H1 (cell line): ENCODE measurements around the gene ITGA3. TPM values are rescaled to one million over a fixed set of nuclear protein-coding genes. Genes with fewer than 3 reads are reported as not detected.

Source experiments
- JUN ChIP-seq: IDR thresholded peaks from 2 replicates; pipeline ENCODE4 v1.6.1; 2011; ENCODE audit warnings: low read depth, mild to moderate bottlenecking, improper control_type of control experiment, low read length
- TCF12 ChIP-seq: IDR thresholded peaks from 2 replicates; pipeline ENCODE4 v1.6.1; 2011; ENCODE audit warnings: low read depth, mild to moderate bottlenecking, low read length
- polyA plus RNA-seq, 7 experiments: library from polyadenylated mRNA; depleted of rRNA in 3 of 7; stranded (reverse) in 5 of 7; unstranded in 2 of 7; fragments of >200 nt in 5 of 7; fragments of 200-250 nt in 2 of 7; gene quantifications; 1 replicate in 5 of 7; 2 replicates in 1 of 7; 4 replicates in 1 of 7; pipeline versions ENCODE4 v1.2.1 to v1.2.3, GENCODE V29; 2011 to 2013; ENCODE audit warnings: missing spikeins in 2 of 7, mixed read lengths in 2 of 7
- total RNA-seq: library from RNA; stranded (reverse); fragmentation: NEBNext Ultra II Directional; extraction: Animal tissue kit (Norgen Biotek cat#: 25700); gene quantifications from 2 replicates; pipeline ENCODE4 v1.2.1, GENCODE V29; 2021

The ITGA3 gene
- total and polyA plus RNA-seq, 2 of the 8 experiments (the other 6 are each of a cell fraction or from before 2014, with no cell fraction given), result 24.0 to 24.2 TPM

DNA sequence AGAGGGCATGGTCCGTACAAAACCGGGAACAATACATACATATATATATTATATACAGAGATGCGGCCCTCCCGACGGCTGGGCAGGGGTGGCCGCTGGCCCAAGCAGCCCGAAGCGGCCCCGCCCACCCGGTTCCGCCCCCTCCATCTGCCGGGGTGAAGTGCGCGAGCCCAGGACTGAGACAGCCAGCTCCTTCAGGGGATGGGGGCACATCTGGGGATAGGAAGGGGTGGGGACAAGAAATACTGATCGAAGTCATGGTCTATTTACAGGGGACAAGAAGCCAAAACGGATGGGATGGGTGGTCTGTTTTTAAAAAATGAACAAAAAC lies 77.8 kb downstream of the ITGA3 start (continued):
- TF ChIP-seq JUN (no peak), TCF12 (no peak)
- TF ChIP-seq, all 59 proteins: peak for 0
